ENCODE data around the gene FGF14.

DNA sequence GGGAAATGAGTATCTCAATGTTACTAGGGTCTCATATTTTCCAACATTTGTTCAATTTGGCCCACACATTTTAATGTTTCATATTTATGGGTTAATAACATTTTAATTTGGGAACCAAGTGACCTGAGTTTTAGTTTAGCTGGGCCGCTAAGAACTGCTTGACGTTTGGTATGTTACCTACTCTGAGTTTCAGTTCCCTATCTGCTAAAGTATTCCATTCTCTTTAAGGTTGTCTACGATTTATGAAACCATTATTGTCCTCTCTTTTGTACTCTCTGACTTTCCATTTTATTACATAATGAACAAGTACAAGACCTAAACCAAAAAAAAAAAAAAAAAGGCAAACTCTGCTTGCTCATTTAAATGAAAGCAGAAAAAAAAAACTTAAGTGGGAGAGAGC, 89.9 kb downstream of the FGF14 start:
- TF ChIP-seq CTCF (conservative IDR thresholded peaks at IDR 0.05; ENCODE audit: low read depth, low read length) (no peak), EZH2 (IDR thresholded peaks at IDR 0.05; ENCODE audit: low read length, unreplicated experiment) (no peak), EZH2phosphoT487 (IDR thresholded peaks at IDR 0.05; ENCODE audit: borderline replicate concordance, low read length) (no peak)

Measured in PC-3 (cell line).